Stimulated activated CD8-positive, alpha-beta memory T cell treated with anti-CD3 and anti-CD28 coated beads, Interleukin-2, amount 100 ng/mL, for 48 hours (primary cell): Measurements from ENCODE around the gene EEF1AKMT4.

Source experiments
- DNase-seq, 2 donors: peaks; one replicate each; pipeline ENCODE4 v3.0.0-alpha.2; 2020; ENCODE audit warnings: low read depth in 2 of 2

Gene EEF1AKMT4

GRCh38 chr3:184249412-184250166 lies at the start of gene EEF1AKMT4:
TSS of gene EEF1AKMT4 (plus strand) at chr3:184249672. CDS start at chr3:184249695, 23 bp downstream.
- DNase-seq: peak; percentile 92 to 94

DNA sequence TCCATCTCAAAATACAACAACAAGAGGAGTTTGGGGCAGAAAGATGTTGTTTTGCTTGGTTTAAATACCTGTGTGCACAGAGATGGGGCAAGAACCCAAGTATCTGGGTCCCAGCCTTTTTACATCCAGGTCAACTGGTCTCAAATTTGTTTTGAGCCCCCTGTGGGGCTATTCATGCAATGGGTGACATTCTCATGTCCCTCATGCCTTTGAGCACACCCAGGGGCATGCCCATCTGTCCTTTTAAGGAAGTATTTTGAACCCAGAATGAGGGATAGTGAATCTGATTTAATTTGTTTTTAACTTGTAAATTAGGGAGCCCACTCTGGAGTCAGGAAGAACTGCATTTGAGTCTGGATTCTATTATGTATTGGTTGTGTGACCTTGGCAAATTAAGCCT lies 48.6 kb upstream of the EEF1AKMT4 start:
- no peak for DNase-seq

GRCh38 chr3:184203526-184203925 lies 45.9 kb upstream of the EEF1AKMT4 start:
- DNase-seq: no peak

GRCh38 chr3:184209146-184209923 lies 40.1 kb upstream of the EEF1AKMT4 start:
- no peak for DNase-seq

GRCh38 chr3:184211297-184211696 lies 38.2 kb upstream of the EEF1AKMT4 start:
- no peak for DNase-seq

DNA sequence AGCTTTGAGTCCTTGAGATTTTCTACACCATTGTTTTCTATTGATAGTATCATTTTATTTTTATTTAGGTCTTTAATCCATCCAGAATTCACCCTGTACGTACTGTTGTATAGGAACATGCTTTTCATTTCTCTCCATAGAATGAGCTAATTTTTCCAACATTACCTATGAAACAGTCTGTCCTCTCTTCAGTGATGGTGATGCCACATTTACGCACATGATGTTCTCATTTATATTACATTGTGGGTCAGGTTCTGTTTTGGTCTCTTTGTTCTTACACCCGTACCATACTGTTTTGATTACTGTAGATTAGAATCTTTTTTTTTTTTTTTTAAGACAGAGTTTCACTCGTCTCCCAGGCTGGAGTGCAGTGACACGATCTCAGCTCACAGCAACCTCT lies 37.8 kb upstream of the EEF1AKMT4 start:
- DNase-seq: no peak

DNA sequence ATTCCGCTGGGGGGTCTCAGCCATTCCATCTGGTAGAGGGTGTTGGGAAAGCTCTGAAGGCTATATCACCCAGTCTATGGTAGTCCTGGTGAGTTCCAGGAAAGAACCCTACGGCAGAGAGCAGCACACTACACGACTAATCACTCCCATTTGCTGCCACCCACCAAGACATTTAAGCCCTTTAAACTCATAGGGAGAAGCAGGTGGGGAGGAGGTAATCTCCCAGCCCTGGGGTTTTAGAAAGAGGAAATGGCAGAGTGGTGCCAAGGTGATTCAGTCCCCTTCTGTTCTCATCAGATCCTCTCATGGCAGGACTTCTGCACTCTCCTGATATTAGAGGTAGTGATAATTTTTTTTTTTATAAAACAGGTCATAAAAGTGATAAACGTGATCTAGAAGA lies 30.7 kb upstream of the EEF1AKMT4 start:
- no peak for DNase-seq

- DNase-seq: no peak
Measured at GRCh38 chr3:184222521-184222920, 27.0 kb upstream of the EEF1AKMT4 start.

DNA sequence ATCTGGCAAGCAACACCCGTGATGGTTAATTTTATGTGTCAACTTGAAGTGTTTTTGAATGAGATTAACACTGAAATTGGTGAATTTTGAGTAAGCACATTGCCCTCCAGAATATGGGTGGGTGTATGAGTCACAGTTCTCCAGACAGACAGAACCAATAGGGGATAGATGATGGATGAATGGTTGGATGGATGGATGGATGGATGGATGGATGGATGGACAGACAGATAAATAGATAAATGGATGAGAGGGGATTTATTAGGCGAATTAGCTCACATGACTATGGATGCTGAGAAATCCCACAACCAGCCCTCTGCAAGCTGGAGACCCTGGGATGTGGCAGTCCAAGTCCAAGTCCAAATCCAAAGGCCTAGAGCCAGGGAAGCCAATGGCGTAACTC lies 25.5 kb upstream of the EEF1AKMT4 start:
- no peak for DNase-seq

GRCh38 chr3:184227481-184227935 lies 22.0 kb upstream of the EEF1AKMT4 start:
- no peak for DNase-seq

DNA sequence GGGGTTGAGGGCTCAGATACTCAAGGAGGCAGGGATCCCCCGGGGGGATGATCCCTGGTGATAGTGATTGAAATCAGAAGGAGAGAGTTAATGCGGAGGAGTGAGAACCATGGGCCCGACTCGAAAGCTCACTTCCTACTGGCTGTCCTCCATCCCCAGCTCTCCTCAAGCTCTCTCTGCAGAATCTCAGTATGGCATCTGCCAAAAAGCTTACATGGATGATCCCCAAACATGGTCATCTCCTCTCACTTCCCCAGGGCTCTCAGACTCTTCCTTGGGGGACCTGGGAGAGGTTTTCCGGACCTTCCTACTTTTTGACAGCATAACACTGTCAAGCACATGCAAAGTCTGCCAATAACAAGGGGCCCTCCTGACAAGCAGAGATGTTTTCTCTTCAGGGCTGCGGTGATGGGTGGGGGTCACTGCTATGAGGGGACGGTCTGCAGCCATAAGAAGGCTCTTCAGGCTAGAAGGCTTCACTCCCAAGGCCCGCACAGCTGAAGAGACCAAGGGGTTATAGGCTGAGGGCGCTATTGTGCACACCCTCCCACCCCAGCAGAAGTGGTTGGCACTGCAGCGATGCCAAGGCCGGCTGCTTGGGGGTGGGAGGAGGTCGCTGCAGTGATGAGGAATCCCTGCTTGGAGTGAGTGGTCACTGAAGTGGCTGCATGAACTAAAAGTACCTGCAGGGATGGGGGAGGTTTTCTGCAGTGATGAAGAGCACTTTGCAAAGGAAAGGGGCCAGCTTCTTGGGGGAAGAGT lies 20.9 kb upstream of the EEF1AKMT4 start:
- DNase-seq: no peak

DNA sequence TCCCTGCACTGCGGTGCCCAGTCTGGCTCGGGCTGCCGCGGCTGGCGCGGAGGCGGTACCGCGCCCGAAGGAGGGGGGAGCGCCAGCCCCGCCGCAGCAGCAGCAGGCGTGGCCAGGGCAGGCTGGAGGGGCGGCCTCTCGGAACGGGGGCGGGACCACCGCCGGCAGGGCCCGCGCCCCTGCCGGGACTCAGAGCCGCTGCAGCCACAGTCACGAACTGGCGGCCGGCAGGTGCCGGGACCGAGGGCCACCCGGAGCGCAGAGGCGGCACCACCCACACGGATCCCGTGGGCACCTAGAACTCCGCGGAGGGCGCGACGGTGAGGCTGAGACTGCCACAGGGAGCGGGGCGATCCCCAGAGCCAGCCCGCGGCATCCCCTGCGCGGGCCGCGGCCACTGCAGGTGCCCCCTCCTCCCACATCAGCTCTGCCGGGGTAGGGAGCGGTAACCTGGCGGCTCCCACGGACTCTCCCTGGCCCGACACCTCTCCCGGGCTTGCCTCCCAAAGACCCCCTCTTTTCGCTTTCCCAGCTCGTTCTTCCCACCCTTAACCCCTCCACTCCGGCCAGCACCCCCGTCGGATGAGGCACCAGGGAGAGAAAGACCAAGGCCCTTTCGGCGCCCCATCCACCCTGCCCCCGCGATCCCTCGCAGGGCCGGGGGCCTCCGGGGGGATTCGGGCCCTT lies 19.9 kb upstream of the EEF1AKMT4 start, which contains the start of gene VWA5B2:
Gene VWA5B2, plus strand, starts transcription at position 192 of the 687 bp plus-strand sequence. CDS start 944 bp downstream, outside the sequence.
- DNase-seq: peak; percentile 60 to 67

DNA sequence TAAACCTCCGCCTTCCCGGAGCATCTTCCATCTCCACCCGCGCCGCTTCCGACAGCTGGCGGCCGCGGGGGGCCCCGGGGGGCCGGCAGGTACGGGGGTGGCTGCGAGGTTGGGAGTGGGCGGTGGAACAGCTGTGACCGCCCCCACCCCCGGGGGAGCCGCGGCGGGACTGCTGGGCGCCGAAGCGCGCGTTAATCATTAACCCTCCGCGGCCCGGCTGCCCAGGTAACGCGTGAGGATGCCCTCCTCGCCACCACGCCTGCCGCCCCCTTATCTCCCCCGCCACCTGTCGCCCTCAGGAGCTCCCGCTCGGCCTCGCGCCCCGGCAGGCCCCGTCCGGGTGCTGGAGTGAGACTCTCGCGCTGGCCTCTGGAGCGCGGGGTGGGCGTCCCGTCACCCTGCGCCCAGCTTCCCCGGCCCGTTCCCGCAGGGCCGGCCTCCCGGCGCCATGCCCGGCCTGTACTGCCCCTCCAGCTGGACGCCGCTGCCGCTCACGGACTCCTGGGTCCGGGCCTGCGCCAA lies 19.3 kb upstream of the EEF1AKMT4 start:
- no peak for DNase-seq

DNA sequence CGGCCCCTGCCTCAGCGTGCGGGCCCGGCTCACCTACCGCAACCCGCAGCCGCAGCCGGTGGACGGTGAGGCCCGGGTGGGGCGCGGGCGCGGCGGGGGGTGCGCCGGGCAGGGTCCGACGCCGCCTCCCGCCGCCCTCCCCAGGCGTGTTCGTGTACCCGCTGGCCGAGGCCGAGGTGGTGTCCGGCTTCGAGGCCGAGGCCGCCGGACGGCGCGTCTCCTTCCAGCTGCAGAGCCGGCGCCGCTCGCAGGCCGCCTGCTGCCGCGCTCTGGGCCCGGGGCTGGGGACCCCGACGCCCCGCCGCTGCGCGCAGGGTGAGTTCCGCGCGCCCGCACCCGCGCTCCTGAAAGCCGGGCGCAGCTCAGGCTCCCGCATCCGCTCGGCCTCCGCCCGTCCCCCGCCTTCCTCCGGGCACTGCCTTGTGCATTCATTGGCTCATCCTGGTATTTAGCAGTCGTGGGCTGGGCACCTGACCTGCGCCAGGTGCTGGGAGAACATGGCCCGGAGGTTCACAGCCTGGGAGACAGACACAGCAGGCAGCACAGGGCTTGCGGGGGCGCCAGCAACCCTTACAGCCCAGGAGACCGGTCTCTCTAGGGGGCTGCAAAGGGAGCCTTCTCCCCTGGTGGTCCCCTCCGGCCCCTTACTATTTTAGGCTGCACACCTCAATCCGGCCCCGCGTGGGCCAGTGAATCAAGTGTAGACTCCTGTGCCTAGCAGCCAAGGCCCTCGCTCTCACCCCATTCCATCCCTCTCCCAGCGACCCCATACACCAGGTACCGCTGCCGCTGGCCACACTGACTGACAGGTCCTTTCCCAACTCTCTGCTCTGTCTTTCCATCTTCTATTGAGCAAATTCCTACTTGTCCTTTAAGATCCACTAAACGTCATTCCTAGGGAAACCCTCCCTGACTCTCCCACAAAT lies 18.6 kb upstream of the EEF1AKMT4 start:
- DNase-seq: no peak

DNA sequence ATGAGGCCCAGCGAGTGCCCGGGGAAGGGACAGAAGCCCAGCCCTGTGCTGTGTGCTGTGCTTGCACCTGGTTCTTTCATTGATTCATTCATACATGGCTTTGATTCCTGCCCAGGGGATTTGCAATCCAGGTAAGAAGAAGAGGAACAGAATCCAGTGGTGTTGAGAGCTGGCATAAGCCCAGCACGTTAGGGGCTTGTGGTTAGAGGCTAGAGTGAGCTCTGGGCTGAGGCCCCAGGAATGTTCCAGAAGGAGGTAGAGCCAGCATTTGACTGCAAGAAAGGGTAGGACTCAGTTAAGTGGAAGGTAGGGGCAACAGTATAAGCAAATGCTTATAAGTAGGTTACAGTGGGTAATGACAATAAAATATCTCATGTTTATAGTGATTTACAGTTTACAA lies 17.8 kb upstream of the EEF1AKMT4 start:
- DNase-seq: no peak

GRCh38 chr3:184233127-184233843 lies 16.2 kb upstream of the EEF1AKMT4 start:
- no peak for DNase-seq

- DNase-seq: no peak
Measured at GRCh38 chr3:184234224-184234623, 15.2 kb upstream of the EEF1AKMT4 start.

GRCh38 chr3:184234671-184235380 lies 14.6 kb upstream of the EEF1AKMT4 start:
- DNase-seq: no peak
